ENCODE measurements around the gene ASB10.
A peak's percentile ranks its signal among the peaks of the same experiment; 100 is the strongest.

Gene ASB10

GRCh38 chr7:151161757-151162156 lies 25.3 kb downstream of the ASB10 start:
- no peak for DNase-seq

- no peak for DNase-seq
Measured at GRCh38 chr7:151157645-151158329, 29.3 kb downstream of the ASB10 start.

GRCh38 chr7:151152643-151153513 lies 34.2 kb downstream of the ASB10 start:
- DNase-seq, result no peak

GRCh38 chr7:151150388-151150787 lies 36.7 kb downstream of the ASB10 start:
- DNase-seq, result no peak

- DNase-seq, result no peak
Measured at GRCh38 chr7:151148319-151149259, 38.5 kb downstream of the ASB10 start.

GRCh38 chr7:151146761-151147160 lies 40.3 kb downstream of the ASB10 start:
- DNase-seq, result no peak

- no peak for DNase-seq
Measured at GRCh38 chr7:151144387-151144786, 42.7 kb downstream of the ASB10 start.

- DNase-seq, result peak; percentile 97
Measured at GRCh38 chr7:151143261-151144015, 43.6 kb downstream of the ASB10 start.

GRCh38 chr7:151142686-151143040 lies 44.4 kb downstream of the ASB10 start:
- DNase-seq, result peak; percentile 49

- peak; percentile 47 for DNase-seq
Measured at GRCh38 chr7:151141855-151142685, 45.0 kb downstream of the ASB10 start.

GRCh38 chr7:151141311-151141854 lies 45.7 kb downstream of the ASB10 start:
- peak; percentile 94 for DNase-seq

- DNase-seq, result no peak
Measured at GRCh38 chr7:151140826-151141225, 46.2 kb downstream of the ASB10 start.

GRCh38 chr7:151139791-151140190 lies 47.3 kb downstream of the ASB10 start:
- DNase-seq, result no peak

GRCh38 chr7:151139071-151139790 lies 47.8 kb downstream of the ASB10 start:
- no peak for DNase-seq

GRCh38 chr7:151138153-151138851 lies 48.7 kb downstream of the ASB10 start:
- DNase-seq, result no peak

GRCh38 chr7:151137791-151138152 lies 49.3 kb downstream of the ASB10 start:
- no peak for DNase-seq

GRCh38 chr7:151137076-151137675 lies 49.9 kb downstream of the ASB10 start:
- no peak for DNase-seq

- DNase-seq, result no peak
Measured at GRCh38 chr7:151135866-151136843, 50.9 kb downstream of the ASB10 start.
